ENCODE results near the gene PROSER2. TPM values are rescaled to one million over a fixed set of nuclear protein-coding genes. Genes with fewer than 3 reads are reported as not detected.

The PROSER2 gene, protein sequence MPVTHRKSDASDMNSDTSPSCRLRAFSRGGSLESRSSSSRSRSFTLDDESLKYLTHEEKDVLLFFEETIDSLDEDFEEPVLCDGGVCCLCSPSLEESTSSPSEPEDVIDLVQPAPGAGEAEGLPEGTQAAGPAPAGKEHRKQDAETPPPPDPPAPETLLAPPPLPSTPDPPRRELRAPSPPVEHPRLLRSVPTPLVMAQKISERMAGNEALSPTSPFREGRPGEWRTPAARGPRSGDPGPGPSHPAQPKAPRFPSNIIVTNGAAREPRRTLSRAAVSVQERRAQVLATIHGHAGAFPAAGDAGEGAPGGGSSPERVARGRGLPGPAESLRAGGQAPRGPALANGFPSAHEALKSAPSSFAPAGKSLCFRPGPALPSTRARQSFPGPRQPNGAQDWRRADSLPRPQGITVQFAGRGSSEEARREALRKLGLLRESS
- total RNA-seq (2021; fragmentation: NEBNext Ultra II Directional; extraction: Animal tissue kit (Norgen Biotek cat#: 25700)) = 1 to 10 TPM in 5 of 6 experiments, under 1 TPM in 1; 0.74 to 2.9 (median 1.5) TPM
- long read RNA-seq, partial matches to known transcripts = 0 of 1 reads
- long read RNA-seq, other reads (novel, unspliced or antisense) = 1 of 1 reads

DNA sequence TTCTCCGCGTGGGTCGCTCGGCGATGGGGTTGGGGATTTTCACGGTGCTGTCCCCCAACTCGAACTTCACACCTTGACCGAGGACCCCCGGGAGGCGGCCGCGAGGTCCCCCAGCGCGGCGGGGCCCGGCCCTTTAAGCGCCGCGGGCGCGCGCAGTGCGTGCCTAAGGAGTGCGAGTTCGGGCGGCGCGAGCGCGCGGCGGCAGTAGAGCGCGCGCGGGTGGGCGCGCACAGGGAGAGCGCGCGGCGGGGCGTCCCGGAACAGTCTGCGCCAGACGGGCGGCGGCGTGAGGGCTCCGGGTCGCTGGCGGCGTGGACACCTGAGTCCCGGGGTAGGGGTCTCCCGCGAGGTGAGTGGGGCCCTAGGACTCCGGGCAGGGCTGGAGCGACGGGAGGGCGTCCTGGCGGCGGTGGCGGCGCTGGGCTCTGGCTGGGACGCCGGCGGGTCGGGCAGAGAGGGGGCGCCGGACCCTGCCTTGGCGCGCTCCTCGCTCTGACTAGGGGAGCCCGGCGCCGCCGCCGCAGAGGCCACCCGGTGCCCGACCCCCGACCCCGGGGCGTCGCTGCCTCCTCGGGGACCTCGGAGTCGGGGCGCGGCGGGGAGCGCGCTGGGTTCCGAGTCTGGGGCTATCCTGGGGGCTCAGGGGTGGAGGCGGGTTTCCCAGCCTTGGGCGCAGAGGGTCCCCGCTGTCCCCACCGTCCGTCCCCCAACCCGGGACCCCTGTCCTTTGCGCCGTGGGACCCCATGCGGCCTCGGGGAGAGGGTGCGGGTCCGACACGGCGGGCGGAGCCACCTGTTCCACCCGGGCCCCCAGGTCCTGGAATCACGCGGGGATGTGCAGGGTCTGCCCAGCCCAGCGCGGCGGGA, at the start of gene PROSER2:
TSS of gene PROSER2 (plus strand) at position 235 of the 867 bp plus-strand sequence. CDS start 28,722 bp downstream, outside the sequence.
- Mint-ChIP-seq H3K4me3 (peak within 1 kb of the TSS; percentile 83), H3K36me3 (ENCODE audit: low read depth) (0 out of 2 replicates have a peak, but pooled peaks cover 5% of the 10 kb centered on the region), H3K27ac (no peak within 1 kb of the TSS), H3K27me3 (ENCODE audit: insufficient read depth) (peaks cover 12% of the 10 kb centered on the region), H3K9me3 (no peaks in the 10 kb centered on the region), H3K4me1 (ENCODE audit: low read depth) (peaks cover 30% of the 10 kb centered on the region)
- TF ChIP-seq, protein P1, sequence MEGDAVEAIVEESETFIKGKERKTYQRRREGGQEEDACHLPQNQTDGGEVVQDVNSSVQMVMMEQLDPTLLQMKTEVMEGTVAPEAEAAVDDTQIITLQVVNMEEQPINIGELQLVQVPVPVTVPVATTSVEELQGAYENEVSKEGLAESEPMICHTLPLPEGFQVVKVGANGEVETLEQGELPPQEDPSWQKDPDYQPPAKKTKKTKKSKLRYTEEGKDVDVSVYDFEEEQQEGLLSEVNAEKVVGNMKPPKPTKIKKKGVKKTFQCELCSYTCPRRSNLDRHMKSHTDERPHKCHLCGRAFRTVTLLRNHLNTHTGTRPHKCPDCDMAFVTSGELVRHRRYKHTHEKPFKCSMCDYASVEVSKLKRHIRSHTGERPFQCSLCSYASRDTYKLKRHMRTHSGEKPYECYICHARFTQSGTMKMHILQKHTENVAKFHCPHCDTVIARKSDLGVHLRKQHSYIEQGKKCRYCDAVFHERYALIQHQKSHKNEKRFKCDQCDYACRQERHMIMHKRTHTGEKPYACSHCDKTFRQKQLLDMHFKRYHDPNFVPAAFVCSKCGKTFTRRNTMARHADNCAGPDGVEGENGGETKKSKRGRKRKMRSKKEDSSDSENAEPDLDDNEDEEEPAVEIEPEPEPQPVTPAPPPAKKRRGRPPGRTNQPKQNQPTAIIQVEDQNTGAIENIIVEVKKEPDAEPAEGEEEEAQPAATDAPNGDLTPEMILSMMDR (IDR thresholded peaks at IDR 0.05) = peak; percentile 24; the same call in 1 of the 2 replicates
- no peak for DNase-seq

DNA sequence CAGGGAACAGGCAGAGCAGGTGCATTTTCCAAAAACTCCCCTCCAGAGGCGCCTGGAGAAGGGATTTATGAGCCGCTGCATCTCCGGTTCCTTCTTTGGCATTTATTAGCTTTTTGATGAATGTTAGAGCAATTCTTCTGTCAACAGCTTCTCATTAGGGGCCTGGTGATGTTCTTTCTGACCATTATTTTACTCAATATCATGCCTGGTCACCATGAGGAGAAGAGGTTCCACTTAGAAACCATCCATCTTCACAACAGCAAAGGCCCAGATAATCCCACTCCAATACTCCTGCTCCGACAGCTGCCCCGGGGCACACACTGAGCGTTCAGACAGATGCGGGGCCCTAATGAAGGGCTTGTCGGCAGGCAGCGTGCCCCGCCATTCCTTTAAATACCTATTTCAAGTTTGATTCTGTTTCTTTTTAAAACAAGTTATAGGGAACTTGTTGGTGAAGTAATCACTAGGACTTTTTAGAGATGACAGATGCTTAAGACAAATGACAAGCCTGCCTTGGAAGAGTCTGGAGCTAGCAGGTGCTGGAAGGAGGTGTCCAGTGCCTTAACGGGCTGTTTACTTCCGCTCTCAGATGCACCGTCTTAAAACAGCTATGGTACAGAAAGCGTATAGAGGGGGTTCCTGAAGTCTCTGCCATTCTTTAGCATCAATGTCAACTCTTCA, 49.3 kb upstream of the PROSER2 start:
- TF ChIP-seq, protein P1 (IDR thresholded peaks at IDR 0.05) = no peak
- H3K36me3 Mint-ChIP-seq (ENCODE audit: low read depth) = no peaks in the 10 kb centered on the region
- DNase-seq = no peak
- no peak overlapping the region for H3K27ac Mint-ChIP-seq
- H3K4me3 Mint-ChIP-seq = no peak overlapping the region
- peaks cover 17% of the 10 kb centered on the region for H3K27me3 Mint-ChIP-seq (ENCODE audit: insufficient read depth)
- H3K9me3 Mint-ChIP-seq = no peaks in the 10 kb centered on the region
- peaks cover 10% of the 10 kb centered on the region for H3K4me1 Mint-ChIP-seq (ENCODE audit: low read depth)

DNA sequence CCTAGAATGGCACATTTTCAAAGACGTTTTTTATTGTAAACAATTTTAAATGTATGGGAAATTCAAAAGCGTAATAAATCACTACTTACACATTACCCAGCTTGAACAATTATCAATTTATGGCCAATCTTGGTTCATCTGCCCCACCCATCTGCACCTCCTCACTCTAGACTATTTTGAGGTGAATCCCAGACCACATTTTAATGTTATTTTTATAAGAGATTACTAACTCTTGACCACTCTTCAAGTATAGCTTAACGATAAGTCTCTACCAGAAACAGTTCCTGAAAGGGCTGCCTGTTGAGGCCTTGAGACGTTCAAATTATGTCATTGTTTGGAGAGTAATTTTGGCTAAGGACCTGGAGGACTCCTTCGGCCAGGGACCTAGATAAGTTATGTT, 47.7 kb upstream of the PROSER2 start:
- TF ChIP-seq, protein P1 (IDR thresholded peaks at IDR 0.05) = no peak
- Mint-ChIP-seq H3K4me1 (ENCODE audit: low read depth) (peaks cover 10% of the 10 kb centered on the region), H3K27ac (no peak overlapping the region), H3K36me3 (ENCODE audit: low read depth) (no peaks in the 10 kb centered on the region), H3K4me3 (no peak overlapping the region), H3K9me3 (no peaks in the 10 kb centered on the region), H3K27me3 (ENCODE audit: insufficient read depth) (peaks cover 17% of the 10 kb centered on the region)
- DNase-seq = no peak

DNA sequence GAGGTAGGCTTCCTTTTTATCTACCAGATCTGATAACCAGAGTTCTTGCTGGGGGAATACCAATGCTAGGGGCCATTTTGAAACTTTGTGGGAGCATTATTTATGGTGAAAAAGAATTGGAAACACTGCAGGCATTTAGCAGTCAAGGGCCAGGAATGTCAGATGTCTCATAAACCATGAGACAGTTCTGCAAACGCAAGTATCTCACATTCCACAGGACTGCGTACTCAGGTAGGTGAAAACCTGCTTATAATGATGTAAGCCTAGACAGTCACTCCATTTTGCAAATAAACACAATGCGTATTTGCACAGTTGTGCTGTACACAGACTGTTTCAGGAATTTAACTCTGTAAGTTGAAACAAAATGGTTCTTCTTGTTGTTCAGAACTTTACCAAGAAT, 47.1 kb upstream of the PROSER2 start:
- peak; percentile 23 for DNase-seq
- H3K27me3 Mint-ChIP-seq (ENCODE audit: insufficient read depth) = peaks cover 18% of the 10 kb centered on the region
- no peaks in the 10 kb centered on the region for H3K9me3 Mint-ChIP-seq
- no peak overlapping the region for H3K4me3 Mint-ChIP-seq
- TF ChIP-seq, protein P1 (IDR thresholded peaks at IDR 0.05) = no peak
- peaks cover 10% of the 10 kb centered on the region for H3K4me1 Mint-ChIP-seq (ENCODE audit: low read depth)
- H3K27ac Mint-ChIP-seq = no peak overlapping the region
- H3K36me3 Mint-ChIP-seq (ENCODE audit: low read depth) = no peaks in the 10 kb centered on the region

DNA sequence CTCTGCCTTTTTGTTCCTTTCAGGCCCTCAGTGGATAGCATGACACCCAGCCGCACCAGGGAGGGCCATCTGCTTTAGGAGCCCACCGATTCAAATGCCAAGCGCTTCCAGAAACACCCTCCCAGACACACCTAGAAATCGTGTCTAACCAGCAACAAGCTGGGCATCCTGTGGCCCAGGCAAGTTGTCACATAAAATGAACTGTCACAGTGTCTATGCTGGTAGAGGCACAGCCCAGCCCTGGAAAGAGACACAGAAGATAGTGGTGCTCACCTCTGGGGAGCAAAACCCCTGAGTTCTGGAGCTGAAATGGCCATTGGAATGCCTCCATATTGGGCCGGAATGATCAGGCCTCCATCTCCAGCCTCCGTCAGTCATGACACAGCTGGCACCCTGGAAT, 42.0 kb upstream of the PROSER2 start:
- Mint-ChIP-seq H3K36me3 (ENCODE audit: low read depth) (no peaks in the 10 kb centered on the region), H3K27me3 (ENCODE audit: insufficient read depth) (peaks cover 9% of the 10 kb centered on the region), H3K4me1 (ENCODE audit: low read depth) (peaks cover 8% of the 10 kb centered on the region), H3K4me3 (no peak overlapping the region), H3K27ac (no peak overlapping the region), H3K9me3 (no peaks in the 10 kb centered on the region)
- TF ChIP-seq, protein P1 (IDR thresholded peaks at IDR 0.05) = no peak
- no peak for DNase-seq
